Liver (tissue), 3 donors: ENCODE measurements around the gene BTBD6.

Experiments
- ATF3 ChIP-seq: IDR thresholded peaks from 2 replicates; pipeline ENCODE4 v1.6.1; 2016; ENCODE audit warnings: antibody characterized with exemption
- CTCF ChIP-seq: fragments of 150-350 bp; IDR thresholded peaks from 2 replicates; pipeline ENCODE4 v1.5.1; 2017; ENCODE audit warnings: improper control_type of control experiment, low read depth, low read length; ENCODE audit not compliant: missing input control
- EGR1 ChIP-seq, 2 donors: IDR thresholded peaks; 2 replicates each; pipeline ENCODE4 v1.6.1; 2016 to 2018; ENCODE audit warnings: antibody characterized with exemption in 2 of 2, low read depth in 2 of 2
- FOXA1 ChIP-seq: IDR thresholded peaks from 2 replicates; pipeline ENCODE4 v1.6.1; 2016; ENCODE audit warnings: antibody characterized with exemption
- HNF4G ChIP-seq: IDR thresholded peaks from 2 replicates; pipeline ENCODE4 v1.6.1; 2016; ENCODE audit warnings: antibody characterized with exemption
- JUND ChIP-seq, 2 donors: IDR thresholded peaks; 2 replicates each; pipeline ENCODE4 v1.6.1; 2016; ENCODE audit warnings: antibody characterized with exemption in 2 of 2
- MAX ChIP-seq: IDR thresholded peaks from 2 replicates; pipeline ENCODE4 v1.6.1; 2016; ENCODE audit warnings: antibody characterized with exemption
- RAD21 ChIP-seq, 2 donors: IDR thresholded peaks; 2 replicates each; pipeline ENCODE4 v1.6.1; 2016; ENCODE audit warnings: antibody characterized with exemption in 2 of 2, mild to moderate bottlenecking in 2 of 2
- REST ChIP-seq: IDR thresholded peaks from 2 replicates; pipeline ENCODE4 v1.6.1; 2016; ENCODE audit warnings: antibody characterized with exemption, mild to moderate bottlenecking
- RXRA ChIP-seq, 2 donors: IDR thresholded peaks; 2 replicates each; pipeline ENCODE4 v1.6.1; 2017 to 2018; ENCODE audit warnings: antibody characterized with exemption in 2 of 2, mild to moderate bottlenecking in 1 of 2
- SP1 ChIP-seq: IDR thresholded peaks from 2 replicates; pipeline ENCODE4 v1.6.1; 2018; ENCODE audit warnings: antibody characterized with exemption, mild to moderate bottlenecking
- TAF1 ChIP-seq: conservative IDR thresholded peaks from 2 replicates; pipeline ENCODE4 v1.6.1; 2016; ENCODE audit warnings: antibody characterized with exemption, mild to moderate bottlenecking
- ZBTB33 ChIP-seq: IDR thresholded peaks from 2 replicates; pipeline ENCODE4 v1.6.1; 2016; ENCODE audit warnings: antibody characterized with exemption
- donor health status: healthy.
- donor health status: healthy.

GRCh38 chr14:105223770-105224544 lies 24.4 kb upstream of the BTBD6 start:
- TF ChIP-seq CTCF (no peak), TAF1 (no peak), MAX (no peak), REST (no peak), HNF4G (no peak), ZBTB33 (no peak), JUND (IDR thresholded peaks at IDR 0.05) (no peak), EGR1 (IDR thresholded peaks at IDR 0.05; ENCODE audit: low read depth in 2 of 2) (no peak), ATF3 (no peak), RAD21 (IDR thresholded peaks at IDR 0.05) (no peak), FOXA1 (no peak), RXRA (IDR thresholded peaks at IDR 0.05) (no peak), SP1 (no peak)
